K562 (cell line): ENCODE data around the gene CAMK2D. TPM values are rescaled to one million over a fixed set of nuclear protein-coding genes. Genes with fewer than 3 reads are reported as not detected.

Experiments used
- ATAC-seq: fragments of 200-7000 bp; cut with Tn5 transposase; 3 replicates; pipeline ENCODE4 v1.9.1; 2020; ENCODE audit warnings: moderate library complexity
- BruUV-seq: library from RNA; stranded (reverse); fragments of 400-500 nt; replicated peaks from 2 replicates; lab custom pipeline; 2021; lab: Mats Ljungman, UMichigan
- CTCF ChIA-PET: fragments of 300-600 bp; formaldehyde crosslinking; extraction: SDS; loops from one replicate; lab custom pipeline; 2021; ENCODE audit warnings: low intra/inter-chr PET ratio; lab: Yijun Ruan, JAX
- POLR2A ChIA-PET: fragments of 300-600, 350-650 bp; sonication (Branson Sonifier 250); formaldehyde crosslinking; extraction: SDS; loops from one replicate; lab custom pipeline; 2021; ENCODE audit warnings: antibody characterized with exemption, inconsistent platforms; lab: Yijun Ruan, JAX
- DNase-seq, 4 experiments: peaks; one replicate each; pipeline versions ENCODE4 v3.0.0 to v3.0.0-alpha.2; 2011 to 2018; ENCODE audit warnings: low spot score in 3 of 4, mixed read lengths in 3 of 4; ENCODE audit errors: extremely low read depth in 1 of 4
- FAIRE-seq: peaks from 2 replicates; lab custom pipeline; 2011; peaks lifted over from hg19 to GRCh38; lab: Jason Lieb, UNC
- H2AFZ ChIP-seq: 2 replicates; pipeline ENCODE4 v1.6.0; 2011; ENCODE audit warnings: low read depth, low read length, control low read depth, inconsistent platforms
- H3K27ac ChIP-seq: fragments of 200-600 bp; 3 replicates; pipeline ENCODE4 v1.8.0; 2011; ENCODE audit warnings: low read depth, mild to moderate bottlenecking, control low read depth, inconsistent platforms, low read length, moderate library complexity, mixed read lengths; ENCODE audit errors: extremely low read depth
- H3K27me3 ChIP-seq, 2 experiments: fragments of 300-600 bp in 1 of 2; 2 replicates in 1 of 2; 3 replicates in 1 of 2; pipeline versions ENCODE4 v1.6.0 to v1.8.0; 2011; ENCODE audit warnings: inconsistent platforms in 2 of 2, low read length in 2 of 2, mild to moderate bottlenecking in 1 of 2, mixed read lengths in 1 of 2, moderate library complexity in 1 of 2; ENCODE audit not compliant: control insufficient read depth in 2 of 2, insufficient read depth in 2 of 2
- H3K36me3 ChIP-seq: fragments of 300-600 bp; 3 replicates; pipeline ENCODE4 v1.8.0; 2011; ENCODE audit warnings: mild to moderate bottlenecking, low read length, inconsistent platforms; ENCODE audit not compliant: control insufficient read depth, insufficient read depth
- H3K4me1 ChIP-seq, 2 experiments: fragments of 200-600 bp in 1 of 2; replicated peaks in 1 of 2; 2 replicates in 1 of 2; 3 replicates in 1 of 2; pipeline versions ENCODE4 v1.5.1 to v1.8.0; 2011; ENCODE audit warnings: inconsistent platforms in 2 of 2, low read length in 2 of 2, mild to moderate bottlenecking in 1 of 2, mixed read lengths in 1 of 2, moderate library complexity in 1 of 2; ENCODE audit not compliant: control insufficient read depth in 2 of 2, insufficient read depth in 2 of 2
- H3K4me2 ChIP-seq: 2 replicates; pipeline ENCODE4 v1.6.1; 2011; ENCODE audit warnings: low read length, control low read depth, inconsistent platforms, mixed read lengths; ENCODE audit not compliant: insufficient read depth
- H3K4me3 ChIP-seq: fragments of 200-600 bp; sonication (generic), shearing (Covaris generic); 2 replicates; pipeline ENCODE4 v1.5.1; 2016; ENCODE audit warnings: control low read depth, inconsistent platforms
- H3K79me2 ChIP-seq: fragments of 200-600 bp; 3 replicates; pipeline ENCODE4 v1.8.0; 2011; ENCODE audit warnings: low read length, inconsistent platforms; ENCODE audit not compliant: control insufficient read depth, insufficient read depth
- H3K9ac ChIP-seq, 2 experiments: 2 replicates each; pipeline versions ENCODE4 v1.6.0 to v1.6.1; 2011; ENCODE audit warnings: low read depth in 2 of 2, low read length in 2 of 2, control low read depth in 1 of 2, inconsistent platforms in 1 of 2, mild to moderate bottlenecking in 1 of 2, mixed read lengths in 1 of 2; ENCODE audit not compliant: insufficient read depth in 1 of 2
- H3K9me1 ChIP-seq: one replicate; pipeline ENCODE4 v1.6.0; 2011; ENCODE audit warnings: inconsistent platforms, mild to moderate bottlenecking, low read length, moderate library complexity; ENCODE audit not compliant: control insufficient read depth, insufficient read depth
- H3K9me3 ChIP-seq: replicated peaks from 2 replicates; pipeline ENCODE4 v1.5.1; 2011; ENCODE audit warnings: low read depth, low read length, inconsistent platforms; ENCODE audit not compliant: control insufficient read depth, insufficient read depth
- H4K20me1 ChIP-seq: replicated peaks from 2 replicates; pipeline ENCODE4 v1.6.1; 2011; ENCODE audit warnings: low read length, inconsistent platforms, mixed read lengths; ENCODE audit not compliant: control insufficient read depth, insufficient read depth
- ARNT ChIP-seq, 2 experiments: fragments of 450-650 bp; IDR thresholded peaks; 2 replicates each; pipeline ENCODE4 v1.6.1; 2016; ENCODE audit warnings: mild to moderate bottlenecking in 1 of 2
- CREBBP ChIP-seq: IDR thresholded peaks from one replicate; pipeline ENCODE4 v1.6.1; 2012; ENCODE audit warnings: low read depth, mild to moderate bottlenecking, control low read depth, inconsistent platforms, low read length
- EGR1 ChIP-seq: fragments of 450-650 bp; conservative IDR thresholded peaks from 2 replicates; pipeline ENCODE4 v1.6.1; 2017; ENCODE audit warnings: mild to moderate bottlenecking
- ELF4 ChIP-seq: fragments of 450-650 bp; formaldehyde crosslinking; IDR thresholded peaks from 2 replicates; pipeline ENCODE4 v1.4.0; 2022; ENCODE audit warnings: missing genetic modification characterization
- ETS1 ChIP-seq: conservative IDR thresholded peaks from 2 replicates; pipeline ENCODE4 v1.6.1; 2011; ENCODE audit warnings: low read depth, mild to moderate bottlenecking, low read length; ENCODE audit not compliant: control insufficient read depth
- FOXP1 ChIP-seq: sonication (generic); formaldehyde crosslinking; IDR thresholded peaks from 2 replicates; pipeline ENCODE4 v1.8.0; 2022; ENCODE audit warnings: mild to moderate bottlenecking, missing genetic modification reagents
- HCFC1 ChIP-seq: IDR thresholded peaks from 2 replicates; pipeline ENCODE4 v1.6.1; 2012; ENCODE audit warnings: low read depth, low read length, improper control_type of control experiment
- KLF1 ChIP-seq: fragments of 450-650 bp; IDR thresholded peaks from 2 replicates; pipeline ENCODE4 v1.6.1; 2016; ENCODE audit warnings: missing genetic modification characterization, missing compliant biosample characterization
- MXI1 ChIP-seq: IDR thresholded peaks from 2 replicates; pipeline ENCODE4 v1.6.1; 2011; ENCODE audit warnings: low read depth, mild to moderate bottlenecking, improper control_type of control experiment, low read length
- NCOA1 ChIP-seq: fragments of 450-650 bp; IDR thresholded peaks from 2 replicates; pipeline ENCODE4 v1.6.1; 2016; ENCODE audit warnings: low read depth
- NFIC ChIP-seq: fragments of 450-650 bp; IDR thresholded peaks from 2 replicates; pipeline ENCODE4 v1.6.1; 2017; ENCODE audit warnings: mild to moderate bottlenecking, inconsistent platforms
- PHF20 ChIP-seq: fragments of 450-650 bp; IDR thresholded peaks from 2 replicates; pipeline ENCODE4 v1.6.1; 2018; ENCODE audit not compliant: partially characterized antibody
- SAFB2 ChIP-seq: fragments of 200-400 bp; formaldehyde crosslinking; IDR thresholded peaks from 2 replicates; pipeline ENCODE4 v1.6.1; 2018; ENCODE audit warnings: borderline replicate concordance, low read length, low read depth, moderate library complexity; ENCODE audit not compliant: severe bottlenecking
- SMAD4 ChIP-seq: fragments of 250-450 bp; sonication (Bioruptor Pico); conservative IDR thresholded peaks from 2 replicates; pipeline ENCODE4 v1.8.0; 2021; ENCODE audit warnings: inconsistent platforms, mild to moderate bottlenecking, moderate library complexity
- ZC3H8 ChIP-seq: fragments of 450-650 bp; IDR thresholded peaks from 2 replicates; pipeline ENCODE4 v1.6.1; 2017
- ZNF695 ChIP-seq: fragments of 450-650 bp; formaldehyde crosslinking; IDR thresholded peaks from 2 replicates; pipeline ENCODE4 v1.4.0; 2020; ENCODE audit warnings: mild to moderate bottlenecking, moderate library complexity
- ZNF707 ChIP-seq: fragments of 250-450 bp; sonication (Bioruptor Pico); conservative IDR thresholded peaks from 2 replicates; pipeline ENCODE4 v1.8.0; 2022; ENCODE audit warnings: inconsistent platforms, mild to moderate bottlenecking, moderate library complexity
- ZNF79 ChIP-seq: fragments of 250-450 bp; sonication (Bioruptor Pico); IDR thresholded peaks from 2 replicates; pipeline ENCODE4 v1.4.0; 2020; ENCODE audit warnings: low read depth, mild to moderate bottlenecking, moderate library complexity
- WGBS: fragments of 100-300 bp; shearing (Covaris generic); methylation state at CpG from one replicate; pipeline ENCODE4 v1.1.6; 2016; ENCODE audit warnings: low coverage, mixed read lengths; ENCODE audit not compliant: insufficient coverage; ENCODE audit errors: missing lambda C conversion rate; 5-methylcytosine and 5-hydroxymethylcytosine counted together
- in situ Hi-C: fragments of 300-500 bp; cut with MboI; formaldehyde crosslinking; loops from 4 replicates; pipeline ENCODE4 v1.15.0; 2018; ENCODE audit warnings: inconsistent platforms, mixed read lengths
- intact Hi-C: fragments of 100-400 bp; cut with micrococcal nuclease; formaldehyde crosslinking; loops from 2 replicates; pipeline ENCODE4 v1.14.2; 2022
- polyA plus RNA-seq, 8 experiments: library from polyadenylated mRNA; depleted of rRNA in 4 of 8; stranded (reverse) in 5 of 8; unstranded in 3 of 8; fragments of >200 nt; fragmentation: Nextera tagmentation in 2 of 8; fragmentation: Illumina TruSeq in 1 of 8; extraction: Ambion mirVana in 2 of 8; extraction: Trizol in 1 of 8; gene quantifications; 2 replicates each; pipeline versions ENCODE4 v1.2.1 to v1.2.3, GENCODE V29; 2011 to 2014; ENCODE audit warnings: inconsistent platforms in 1 of 8, missing spikeins in 1 of 8
- total RNA-seq, 7 experiments: library from RNA; depleted of rRNA in 6 of 7; stranded (reverse); fragments of >200 nt in 6 of 7; fragmentation: Illumina TruSeq in 2 of 7; extraction: Trizol in 2 of 7; gene quantifications; 2 replicates each; pipeline versions ENCODE4 v1.2.1 to v1.2.3, GENCODE V29; 2011 to 2021; ENCODE audit warnings: low replicate concordance in 1 of 7
- TF ChIP-seq, protein P1 (sequence below): fragments of 450-650 bp; IDR thresholded peaks from 2 replicates; pipeline ENCODE4 v1.6.1; 2016; ENCODE audit warnings: low read depth, mild to moderate bottlenecking, moderate library complexity
- TF ChIP-seq, protein P2 (sequence below): fragments of 450-650 bp; formaldehyde crosslinking; IDR thresholded peaks from 2 replicates; pipeline ENCODE4 v1.4.0; 2020; ENCODE audit warnings: mild to moderate bottlenecking, moderate library complexity

The CAMK2D gene
- total and polyA plus RNA-seq, 9 of the 15 experiments (the other 6 are each of a cell fraction or from before 2014, with no cell fraction given): 0.01 to 0.33 (median 0.04) TPM; not detected in 2

DNA sequence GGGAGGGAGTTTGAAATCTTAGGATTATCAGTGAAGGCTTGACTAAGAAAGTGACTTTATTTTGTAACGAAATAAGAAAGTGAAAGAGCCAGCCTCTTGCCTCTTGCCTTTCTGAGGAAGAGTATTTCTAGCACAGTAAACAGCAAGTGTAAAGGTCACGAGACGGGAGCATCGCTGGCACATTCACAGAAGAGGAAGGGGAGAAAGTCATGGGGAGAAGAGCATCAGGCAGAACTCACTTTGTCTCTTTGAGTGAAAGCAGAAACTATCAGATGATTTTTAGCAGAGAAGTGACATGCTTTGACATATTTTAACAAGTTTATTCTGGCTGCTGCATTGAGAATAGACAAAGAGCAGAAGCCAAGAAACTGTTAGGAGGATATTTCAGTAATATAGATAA is 313.8 kb downstream of the CAMK2D start:
- Histone ChIP-seq H3K4me3 (no peak overlapping the region), H3K9ac (no peak overlapping the region), H4K20me1 (no peaks in the 10 kb centered on the region), H3K27ac (no peak overlapping the region), H3K27me3 (no peaks in the 10 kb centered on the region), H2AFZ (no peak overlapping the region), H3K4me2 (no peak overlapping the region), H3K9me1 (no peaks in the 10 kb centered on the region), H3K9me3 (no peaks in the 10 kb centered on the region), H3K4me1 (no peaks in the 10 kb centered on the region), H3K79me2 (no peaks in the 10 kb centered on the region), H3K36me3 (no peaks in the 10 kb centered on the region)
- 0% methylated on average over 4 of the region's 4 CpGs for WGBS
- no peak for FAIRE-seq
- no TSS peak for BruUV-seq
- CTCF ChIA-PET: no interaction called here
- TF ChIP-seq SAFB2 (no peak), ARNT (IDR thresholded peaks at IDR 0.05) (no peak), HCFC1 (no peak), PHF20 (no peak), NCOA1 (no peak), ZC3H8 (no peak), CREBBP (no peak), ZNF79 (CRISPR knock-in tag) (no peak), ZNF707 (CRISPR knock-in tag) (no peak), MXI1 (no peak), SMAD4 (no peak), FOXP1 (CRISPR knock-in tag) (no peak), NFIC (no peak), KLF1 (tag) (no peak), ELF4 (CRISPR knock-in tag) (no peak), ZNF695 (CRISPR knock-in tag) (no peak), ETS1 (no peak), EGR1 (no peak)
- TF ChIP-seq, protein P1, sequence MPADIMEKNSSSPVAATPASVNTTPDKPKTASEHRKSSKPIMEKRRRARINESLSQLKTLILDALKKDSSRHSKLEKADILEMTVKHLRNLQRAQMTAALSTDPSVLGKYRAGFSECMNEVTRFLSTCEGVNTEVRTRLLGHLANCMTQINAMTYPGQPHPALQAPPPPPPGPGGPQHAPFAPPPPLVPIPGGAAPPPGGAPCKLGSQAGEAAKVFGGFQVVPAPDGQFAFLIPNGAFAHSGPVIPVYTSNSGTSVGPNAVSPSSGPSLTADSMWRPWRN: no peak
- TF ChIP-seq, protein P2, sequence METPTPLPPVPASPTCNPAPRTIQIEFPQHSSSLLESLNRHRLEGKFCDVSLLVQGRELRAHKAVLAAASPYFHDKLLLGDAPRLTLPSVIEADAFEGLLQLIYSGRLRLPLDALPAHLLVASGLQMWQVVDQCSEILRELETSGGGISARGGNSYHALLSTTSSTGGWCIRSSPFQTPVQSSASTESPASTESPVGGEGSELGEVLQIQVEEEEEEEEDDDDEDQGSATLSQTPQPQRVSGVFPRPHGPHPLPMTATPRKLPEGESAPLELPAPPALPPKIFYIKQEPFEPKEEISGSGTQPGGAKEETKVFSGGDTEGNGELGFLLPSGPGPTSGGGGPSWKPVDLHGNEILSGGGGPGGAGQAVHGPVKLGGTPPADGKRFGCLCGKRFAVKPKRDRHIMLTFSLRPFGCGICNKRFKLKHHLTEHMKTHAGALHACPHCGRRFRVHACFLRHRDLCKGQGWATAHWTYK (CRISPR knock-in tag): no peak
- intact Hi-C loops (no loop called here), in situ Hi-C loops (no loop called here)
- DNase-seq: no peak
- no peak for ATAC-seq
- POLR2A ChIA-PET: no interaction called here
